Brain microvascular endothelial cell (primary cell): ENCODE results near the gene TBK1.

Experiments used
- DNase-seq: peaks from one replicate; pipeline ENCODE4 v3.0.0-alpha.2; 2020
- H3K27ac ChIP-seq: fragments of 250-450 bp; sonication (Bioruptor Pico); 2 replicates; pipeline ENCODE4 v1.5.1; 2020; ENCODE audit warnings: mild to moderate bottlenecking, moderate library complexity
- H3K27me3 ChIP-seq: fragments of 250-450 bp; sonication (Bioruptor Pico); replicated peaks from 2 replicates; pipeline ENCODE4 v1.5.1; 2020; ENCODE audit warnings: mild to moderate bottlenecking
- H3K36me3 ChIP-seq: fragments of 250-450 bp; sonication (Bioruptor Pico); replicated peaks from 2 replicates; pipeline ENCODE4 v1.5.1; 2020; ENCODE audit warnings: mild to moderate bottlenecking
- H3K4me3 ChIP-seq: 2 replicates; pipeline ENCODE4 v1.5.1; 2011; ENCODE audit warnings: low read depth, mild to moderate bottlenecking, control low read depth, low read length, moderate library complexity
- in situ Hi-C: cut with HindIII; loops from 2 replicates; pipeline ENCODE4 v1.10.0; 2017; ENCODE audit warnings: low sequenced_read_pairs, low pct_ligation_motif_present
- TF ChIP-seq, protein P1 (sequence below): IDR thresholded peaks from 2 replicates; pipeline ENCODE4 v1.5.1; 2011; ENCODE audit warnings: low read depth, mild to moderate bottlenecking, moderate library complexity, low read length, control low read depth, inconsistent platforms; ENCODE audit errors: missing control alignments

TBK1 gene

DNA sequence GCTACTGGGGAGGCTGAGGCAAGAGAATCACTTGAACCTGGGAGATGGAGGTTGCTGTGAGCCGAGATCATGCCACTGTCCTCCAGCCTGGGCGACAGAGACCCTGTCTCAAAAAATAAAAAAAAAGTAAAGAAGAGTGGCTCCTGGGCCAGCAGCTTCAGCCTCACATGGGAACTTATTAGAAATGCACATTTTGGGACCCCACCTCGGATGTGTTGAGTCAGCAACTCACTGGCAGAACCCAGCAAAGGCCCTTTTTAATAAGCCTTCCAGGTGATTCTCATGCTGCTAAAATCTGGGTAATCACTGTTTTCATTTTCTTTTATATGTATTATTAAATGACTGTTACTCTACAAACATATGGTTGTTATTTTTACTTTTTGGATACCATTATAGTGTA is 41.6 kb downstream of the TBK1 start:
- peaks cover 55% of the 10 kb centered on the region for H3K36me3 ChIP-seq
- TF ChIP-seq, protein P1, sequence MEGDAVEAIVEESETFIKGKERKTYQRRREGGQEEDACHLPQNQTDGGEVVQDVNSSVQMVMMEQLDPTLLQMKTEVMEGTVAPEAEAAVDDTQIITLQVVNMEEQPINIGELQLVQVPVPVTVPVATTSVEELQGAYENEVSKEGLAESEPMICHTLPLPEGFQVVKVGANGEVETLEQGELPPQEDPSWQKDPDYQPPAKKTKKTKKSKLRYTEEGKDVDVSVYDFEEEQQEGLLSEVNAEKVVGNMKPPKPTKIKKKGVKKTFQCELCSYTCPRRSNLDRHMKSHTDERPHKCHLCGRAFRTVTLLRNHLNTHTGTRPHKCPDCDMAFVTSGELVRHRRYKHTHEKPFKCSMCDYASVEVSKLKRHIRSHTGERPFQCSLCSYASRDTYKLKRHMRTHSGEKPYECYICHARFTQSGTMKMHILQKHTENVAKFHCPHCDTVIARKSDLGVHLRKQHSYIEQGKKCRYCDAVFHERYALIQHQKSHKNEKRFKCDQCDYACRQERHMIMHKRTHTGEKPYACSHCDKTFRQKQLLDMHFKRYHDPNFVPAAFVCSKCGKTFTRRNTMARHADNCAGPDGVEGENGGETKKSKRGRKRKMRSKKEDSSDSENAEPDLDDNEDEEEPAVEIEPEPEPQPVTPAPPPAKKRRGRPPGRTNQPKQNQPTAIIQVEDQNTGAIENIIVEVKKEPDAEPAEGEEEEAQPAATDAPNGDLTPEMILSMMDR, result no peak
- H3K27me3 ChIP-seq, result no peaks in the 10 kb centered on the region
- no peak for DNase-seq
- no peak overlapping the region for H3K27ac ChIP-seq
- H3K4me3 ChIP-seq, result no peak overlapping the region
- in situ Hi-C loops, result no loop called here

DNA sequence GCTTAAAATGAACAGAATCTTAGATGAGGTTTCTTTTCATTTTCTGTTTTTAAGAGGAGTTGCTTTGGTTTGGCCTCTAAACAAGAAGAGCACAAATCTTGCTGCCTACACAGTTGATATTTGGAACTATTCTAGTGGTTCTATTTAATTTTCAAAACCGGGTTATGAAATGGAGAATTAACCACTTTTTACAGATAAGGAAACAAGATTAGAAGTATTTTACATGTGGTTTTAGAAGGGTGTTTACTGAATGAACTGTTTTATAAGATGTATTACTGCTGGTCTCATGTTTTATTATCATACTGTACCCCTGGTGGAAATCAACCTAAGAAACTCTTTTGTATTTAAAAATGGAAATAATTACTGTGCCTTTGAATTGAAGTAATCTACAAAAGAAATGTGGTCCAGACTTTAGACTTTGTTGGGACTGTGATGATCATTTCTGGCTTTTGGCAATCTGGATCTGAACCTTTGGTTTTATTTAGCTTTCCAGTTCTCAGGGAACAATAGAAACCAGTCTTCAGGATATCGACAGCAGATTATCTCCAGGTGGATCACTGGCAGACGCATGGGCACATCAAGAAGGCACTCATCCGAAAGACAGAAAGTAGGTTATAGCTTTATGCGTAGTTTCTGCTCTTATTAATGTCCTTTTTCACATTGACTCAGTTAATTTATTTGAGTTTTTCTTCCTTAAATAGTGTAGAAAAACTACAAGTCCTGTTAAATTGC is 43.2 kb downstream of the TBK1 start:
- Histone ChIP-seq H3K36me3 (peaks cover 56% of the 10 kb centered on the region), H3K4me3 (no peak overlapping the region), H3K27ac (no peak overlapping the region), H3K27me3 (no peaks in the 10 kb centered on the region)
- TF ChIP-seq, protein P1, result no peak
- DNase-seq, result no peak
- in situ Hi-C loops, result no loop called here

DNA sequence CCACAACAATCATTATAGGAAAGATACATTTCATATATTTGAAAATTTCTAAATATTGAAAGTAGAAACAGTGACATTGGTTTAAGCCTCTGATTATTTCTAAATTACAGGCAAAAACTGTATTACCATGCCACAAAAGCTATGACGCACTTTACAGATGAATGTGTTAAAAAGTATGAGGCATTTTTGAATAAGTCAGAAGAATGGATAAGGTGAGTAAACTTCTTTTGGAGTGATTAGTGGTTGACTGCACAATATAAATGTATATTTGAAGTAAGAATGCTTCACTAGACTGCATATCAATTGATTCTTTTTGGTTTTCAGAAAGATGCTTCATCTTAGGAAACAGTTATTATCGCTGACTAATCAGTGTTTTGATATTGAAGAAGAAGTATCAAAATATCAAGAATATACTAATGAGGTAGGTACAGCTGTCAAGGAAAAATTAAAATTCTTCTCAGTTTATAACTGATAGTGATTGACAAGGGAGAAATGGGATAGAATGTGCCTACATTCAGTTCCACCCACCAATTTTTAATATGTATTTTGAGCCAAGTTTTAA is 45.0 kb downstream of the TBK1 start:
- Histone ChIP-seq H3K36me3 (peaks cover 51% of the 10 kb centered on the region), H3K27me3 (no peaks in the 10 kb centered on the region), H3K27ac (no peak overlapping the region), H3K4me3 (no peak overlapping the region)
- in situ Hi-C loops, result no loop called here
- TF ChIP-seq, protein P1, result no peak
- no peak for DNase-seq

DNA sequence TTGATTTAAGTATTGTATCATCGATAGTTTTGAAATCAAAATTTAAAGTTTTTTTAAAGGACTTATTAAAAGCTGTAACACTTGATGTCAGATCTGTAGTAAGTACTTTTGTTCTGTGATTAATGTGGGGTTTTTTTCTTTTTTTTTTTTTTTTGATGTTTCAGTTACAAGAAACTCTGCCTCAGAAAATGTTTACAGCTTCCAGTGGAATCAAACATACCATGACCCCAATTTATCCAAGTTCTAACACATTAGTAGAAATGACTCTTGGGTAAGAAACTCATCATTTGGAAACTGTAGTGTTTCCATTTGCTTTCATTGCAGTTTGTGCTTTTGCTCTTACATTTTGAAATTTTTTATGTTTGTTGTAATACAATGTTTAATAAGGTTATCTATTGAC is 45.6 kb downstream of the TBK1 start:
- peaks cover 46% of the 10 kb centered on the region for H3K36me3 ChIP-seq
- in situ Hi-C loops, result no loop called here
- no peaks in the 10 kb centered on the region for H3K27me3 ChIP-seq
- no peak for DNase-seq
- TF ChIP-seq, protein P1, result no peak
- H3K4me3 ChIP-seq, result no peak overlapping the region
- no peak overlapping the region for H3K27ac ChIP-seq

DNA sequence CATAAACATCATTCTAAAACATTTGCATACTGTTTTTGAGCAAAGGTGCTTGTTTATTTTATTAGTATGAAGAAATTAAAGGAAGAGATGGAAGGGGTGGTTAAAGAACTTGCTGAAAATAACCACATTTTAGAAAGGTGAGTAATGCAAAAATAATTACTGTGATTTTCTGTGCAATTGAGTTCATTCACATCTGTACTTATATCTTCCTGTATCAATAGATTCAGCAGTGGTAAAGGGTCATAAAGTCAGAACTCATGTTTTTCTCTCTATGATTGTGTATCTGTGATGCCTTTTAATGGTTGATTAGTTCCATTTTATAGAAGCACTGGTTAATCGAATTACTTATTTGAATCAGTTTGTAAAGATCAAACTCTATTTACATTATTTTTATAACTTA is 46.0 kb downstream of the TBK1 start:
- Histone ChIP-seq H3K36me3 (peaks cover 46% of the 10 kb centered on the region), H3K4me3 (no peak overlapping the region), H3K27ac (no peak overlapping the region), H3K27me3 (no peaks in the 10 kb centered on the region)
- TF ChIP-seq, protein P1, result no peak
- no peak for DNase-seq
- in situ Hi-C loops, result no loop called here

DNA sequence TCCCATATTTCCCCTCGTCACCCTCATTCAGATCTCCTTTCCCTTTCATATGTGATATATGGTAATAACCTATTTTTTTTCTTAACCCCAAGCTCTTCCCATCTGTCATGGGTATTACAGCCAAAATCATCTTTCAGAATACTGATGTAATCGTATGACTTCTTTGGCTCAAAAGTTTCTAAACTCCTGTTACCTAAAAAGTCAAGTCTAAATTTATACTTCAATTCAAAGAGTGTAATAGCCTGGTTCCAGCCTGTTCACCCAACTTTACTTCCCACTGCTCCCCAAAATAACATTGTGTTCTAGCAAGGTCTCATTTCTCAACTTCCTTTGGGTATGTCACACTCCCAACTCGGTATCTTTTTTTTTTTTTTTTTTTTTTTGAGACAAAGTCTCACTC is 48.5 kb downstream of the TBK1 start:
- TF ChIP-seq, protein P1, result no peak
- no peak for DNase-seq
- Histone ChIP-seq H3K27me3 (no peaks in the 10 kb centered on the region), H3K4me3 (no peak overlapping the region), H3K36me3 (peaks cover 33% of the 10 kb centered on the region), H3K27ac (no peak overlapping the region)
- in situ Hi-C loops, result no loop called here
